ENCODE data around the gene STAB2.
"Not testable (repeated sequence)": the region's sequence is repeated elsewhere in the genome, so short reads cannot be mapped to it uniquely, and the experiment has no call there.

Gene STAB2

GRCh38 chr12:103785243-103786031 is 198.4 kb downstream of the STAB2 start:
- no peak for ATAC-seq

- ATAC-seq: no peak
These were observed 199.1 kb downstream of the STAB2 start for GRCh38 chr12:103786201-103786600.

DNA sequence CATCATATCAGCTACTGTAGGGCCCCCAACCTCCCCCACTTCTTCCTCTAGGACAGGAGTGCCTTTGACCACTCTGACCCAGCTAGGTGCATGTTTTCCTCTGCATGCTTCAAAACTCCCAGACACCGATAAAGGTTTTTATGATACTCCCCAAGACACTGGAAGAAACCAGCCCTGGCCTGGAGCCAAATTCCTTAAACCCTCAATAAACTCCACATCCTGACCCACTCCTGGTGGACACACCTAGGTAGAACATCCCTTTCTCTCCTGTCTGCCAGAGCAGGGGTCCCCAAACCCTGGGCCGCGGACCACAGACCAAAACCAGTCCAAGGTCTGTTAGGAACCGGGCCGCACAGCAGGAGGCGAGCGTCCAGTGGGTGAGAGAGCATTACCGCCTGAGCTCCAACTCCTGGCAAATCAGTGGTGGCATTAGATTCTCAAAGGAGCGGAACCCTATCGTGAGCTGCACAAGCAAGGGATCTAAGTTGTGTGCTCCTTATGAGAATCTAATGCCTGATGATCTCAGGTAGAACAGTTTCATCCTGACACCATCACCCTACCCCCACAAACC is 204.4 kb downstream of the STAB2 start:
- no peak for ATAC-seq

- ATAC-seq: no peak
These were observed 206.0 kb downstream of the STAB2 start for GRCh38 chr12:103793046-103793445.

GRCh38 chr12:103793512-103794045 is 206.5 kb downstream of the STAB2 start:
- ATAC-seq: no peak

DNA sequence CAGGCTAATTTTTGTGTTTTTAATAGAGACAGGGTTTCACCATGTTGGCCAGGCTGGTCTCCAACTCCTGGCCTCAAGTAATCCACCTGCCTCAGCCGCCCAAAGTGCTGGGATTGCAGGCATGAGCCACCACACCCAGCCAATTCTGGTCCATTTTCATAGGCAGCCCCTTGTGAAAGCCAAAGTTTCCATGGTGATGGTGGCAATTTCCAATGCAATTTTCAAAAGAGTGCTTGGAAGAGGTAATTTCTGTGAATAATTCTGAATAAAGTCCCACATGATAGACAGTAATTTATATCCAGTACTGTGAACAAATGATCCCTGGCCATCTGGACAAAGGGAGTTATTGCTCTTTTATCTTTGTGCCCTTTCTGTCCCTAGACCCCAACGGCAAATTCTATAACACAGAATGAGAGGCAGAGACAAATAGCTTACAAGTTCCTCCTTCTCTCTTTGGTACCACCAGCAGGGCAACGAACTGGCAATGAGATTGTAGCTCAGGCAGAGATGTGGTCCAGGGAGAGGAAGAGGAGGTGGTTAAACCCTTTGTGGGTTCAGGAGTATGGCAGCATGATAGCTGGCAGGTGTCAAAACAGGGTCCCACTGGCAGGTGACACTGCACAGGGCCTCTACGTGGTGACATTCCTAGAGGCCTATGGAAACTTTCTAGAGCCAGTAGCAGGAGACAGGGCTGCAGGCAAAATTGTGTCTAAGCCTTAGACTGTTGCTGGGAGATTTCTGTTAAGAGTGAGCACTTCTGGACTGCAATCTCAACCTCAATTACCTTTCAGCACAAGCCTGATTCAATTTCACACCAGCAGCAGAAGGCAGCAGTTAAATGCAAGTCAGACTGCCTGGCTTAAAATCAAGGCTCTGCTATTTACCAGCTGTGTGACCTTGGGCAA is 207.5 kb downstream of the STAB2 start:
- ATAC-seq: no peak

- no peak for ATAC-seq
These were observed 211.5 kb downstream of the STAB2 start for GRCh38 chr12:103798586-103798985.

GRCh38 chr12:103799504-103799856 is 212.4 kb downstream of the STAB2 start:
- ATAC-seq: no peak

DNA sequence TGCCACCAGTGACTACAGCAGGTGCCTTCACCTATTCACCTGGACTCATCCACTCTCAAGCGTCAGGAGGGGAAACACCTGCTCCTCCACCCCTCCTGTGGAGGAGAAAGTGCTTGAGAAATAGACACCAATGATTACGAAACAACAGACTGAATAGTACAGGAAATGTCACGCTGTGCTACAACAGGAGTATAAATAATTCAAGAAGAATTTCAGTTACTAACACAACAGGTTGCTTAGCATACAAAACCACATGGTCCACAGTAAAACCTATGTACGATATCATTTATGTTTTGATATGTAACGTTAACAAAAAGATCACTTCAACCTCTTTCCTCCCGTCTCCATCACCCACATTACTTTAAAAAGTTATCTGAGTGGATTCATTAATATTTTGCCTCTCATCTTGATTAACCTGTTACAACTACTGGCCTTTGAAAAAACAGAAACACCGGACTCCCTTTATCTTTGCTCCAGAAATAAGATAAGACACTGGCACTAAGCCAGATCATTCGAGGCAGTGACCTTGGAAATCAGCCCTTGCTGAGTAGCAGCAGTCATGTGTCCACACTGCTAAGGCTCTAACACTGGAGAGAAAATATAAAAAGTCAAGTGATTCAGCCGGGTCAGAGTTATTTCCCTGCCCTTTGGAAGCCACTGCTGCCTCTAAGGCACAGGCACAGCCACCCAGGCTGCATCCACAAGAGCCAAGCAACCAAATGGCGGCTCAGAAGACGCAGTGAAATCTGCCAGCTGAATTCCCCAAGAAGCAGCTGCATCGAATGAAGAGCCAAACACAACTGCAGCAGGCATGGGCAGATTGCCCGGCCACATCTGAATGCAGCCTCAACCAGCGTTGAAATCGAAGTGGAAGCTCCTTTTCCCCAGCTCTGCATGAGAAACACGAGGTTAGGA is 213.0 kb downstream of the STAB2 start:
- no peak for ATAC-seq

DNA sequence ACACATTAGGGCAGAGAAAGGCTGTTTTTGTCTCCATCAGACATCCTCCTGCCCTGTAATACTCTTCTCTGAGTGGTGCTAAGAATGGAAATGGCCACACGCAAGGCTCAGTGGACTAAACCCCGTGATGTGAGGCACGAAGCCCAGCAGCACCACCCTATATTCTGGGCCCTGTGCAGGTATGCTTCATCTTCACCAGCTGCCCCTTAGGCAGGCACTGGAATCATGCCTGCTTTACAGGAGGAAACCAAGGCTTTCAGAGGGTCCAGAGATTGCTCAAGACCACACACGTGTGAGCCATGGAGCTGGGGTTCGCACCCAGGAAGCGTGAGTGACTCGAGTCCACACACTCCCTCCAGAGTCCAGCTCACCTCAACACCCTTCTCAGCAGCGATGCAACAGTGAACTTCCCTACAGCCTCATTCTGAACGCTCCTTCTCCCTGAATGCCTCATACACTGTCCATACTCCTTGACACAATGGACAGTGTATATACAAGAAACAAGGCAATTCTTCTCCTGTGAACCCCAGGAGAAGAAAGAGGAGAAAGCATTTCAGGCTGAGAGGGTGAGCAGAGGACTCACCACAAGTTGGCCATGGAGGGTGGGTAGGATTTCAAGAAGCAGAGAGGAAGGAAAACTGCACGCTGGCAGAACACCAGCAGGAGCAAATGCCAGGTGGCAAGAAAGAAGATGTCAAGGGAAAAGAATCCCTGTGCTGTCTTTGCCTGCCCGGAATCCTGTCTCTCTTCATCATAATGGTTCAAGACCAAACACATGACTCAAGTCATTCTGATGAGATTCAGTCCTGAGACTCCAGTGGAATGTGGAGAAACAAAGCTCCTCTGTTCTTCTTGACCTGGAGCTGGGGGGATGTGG is 214.9 kb downstream of the STAB2 start:
- ATAC-seq: no peak

GRCh38 chr12:103802586-103802886 is 215.5 kb downstream of the STAB2 start:
- no peak for ATAC-seq

- ATAC-seq: no peak
These were observed 216.8 kb downstream of the STAB2 start for GRCh38 chr12:103803847-103804246.

- ATAC-seq: no peak
These were observed 218.7 kb downstream of the STAB2 start for GRCh38 chr12:103805655-103806360.

- no peak for ATAC-seq
These were observed 219.7 kb downstream of the STAB2 start for GRCh38 chr12:103806803-103807202.

DNA sequence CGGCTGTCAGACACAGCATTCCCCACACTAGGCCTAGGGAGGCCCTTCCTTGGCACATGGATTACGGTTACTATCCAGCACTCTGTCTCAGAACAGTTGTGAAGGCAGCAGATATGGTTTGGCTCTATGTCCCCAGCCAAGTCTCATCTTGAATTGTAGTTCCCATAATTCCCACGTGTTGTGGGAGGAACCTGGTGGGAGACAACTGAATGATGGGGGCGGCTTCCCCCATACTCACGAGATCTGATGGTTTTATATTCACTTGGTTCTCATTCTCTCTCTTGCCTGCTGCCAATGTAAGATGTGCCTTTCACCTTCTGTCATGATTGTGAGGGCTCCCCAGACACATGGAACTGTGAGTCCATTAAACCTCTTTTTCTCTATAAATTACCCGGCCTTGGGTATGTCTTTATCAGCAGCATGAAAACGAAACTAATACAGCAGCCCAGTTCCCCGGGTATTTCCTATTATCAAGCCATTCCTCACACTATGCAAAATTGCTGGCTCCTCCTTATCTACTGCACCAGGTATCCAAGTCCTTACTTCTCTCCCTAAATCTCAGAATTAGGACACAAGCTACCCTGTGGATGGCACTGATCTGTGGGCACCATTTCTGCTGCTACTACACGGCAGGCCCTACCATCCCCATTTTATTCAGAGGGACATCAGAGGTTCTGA is 220.6 kb downstream of the STAB2 start:
- ATAC-seq: no peak

DNA sequence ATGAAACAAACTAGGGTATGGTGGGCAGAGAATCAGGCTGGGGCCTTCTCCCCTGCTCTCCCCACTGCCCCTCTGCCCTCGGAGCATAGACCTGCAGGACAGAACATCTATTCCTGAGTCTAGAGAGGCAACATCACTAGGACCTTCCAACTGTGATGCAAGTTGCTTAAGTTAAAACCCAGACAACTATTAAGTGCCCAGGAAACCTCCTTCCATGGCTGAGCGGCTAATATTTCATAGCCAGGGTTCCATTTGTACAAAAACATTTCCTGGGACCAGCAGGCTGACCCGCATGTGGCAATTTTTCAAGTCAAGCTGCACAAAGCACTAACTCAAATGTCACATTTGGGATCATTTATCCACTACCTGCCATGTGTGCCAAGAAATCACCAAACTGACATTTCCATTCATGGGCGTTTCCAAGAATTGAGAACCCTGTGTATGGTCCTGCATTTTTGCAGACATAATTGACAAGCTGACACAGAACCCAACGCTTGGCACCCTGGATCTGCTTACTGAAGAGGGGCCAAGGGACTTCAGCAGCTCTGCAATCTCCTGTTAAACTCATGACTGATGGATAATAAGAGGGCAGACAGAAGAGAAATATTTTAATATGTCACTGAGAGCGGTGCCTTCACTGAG is 221.3 kb downstream of the STAB2 start:
- no peak for ATAC-seq

GRCh38 chr12:103809154-103809553 is 222.1 kb downstream of the STAB2 start:
- ATAC-seq: no peak

GRCh38 chr12:103809639-103810038 is 222.6 kb downstream of the STAB2 start:
- not testable (repeated sequence) for ATAC-seq

DNA sequence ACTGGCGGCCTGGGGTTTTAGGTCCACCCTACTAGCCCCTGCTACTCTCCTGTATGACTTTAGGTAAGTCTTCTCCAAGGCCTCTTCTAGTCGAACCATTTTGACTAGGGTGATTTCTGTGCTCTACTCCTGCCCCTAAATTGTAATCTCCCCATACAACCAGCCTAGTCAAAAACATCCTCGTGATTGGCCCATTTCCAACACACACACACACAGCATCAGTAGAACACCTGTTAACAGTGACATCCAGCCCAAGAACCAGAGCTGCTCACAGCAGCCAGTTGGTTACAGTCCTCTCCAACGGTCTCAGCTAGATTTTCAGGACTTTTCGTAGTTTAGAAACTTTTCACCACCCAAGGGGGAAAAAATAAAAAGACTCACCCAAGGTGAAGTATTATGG is 223.0 kb downstream of the STAB2 start:
- ATAC-seq: no peak

GRCh38 chr12:103811791-103812190 is 224.7 kb downstream of the STAB2 start:
- ATAC-seq: no peak
